ENCODE measurements around the gene GSG1. TPM values are rescaled to one million over a fixed set of nuclear protein-coding genes. Genes with fewer than 3 reads are reported as not detected.

Gene GSG1
- total RNA-seq, 1 experiment from 2014 or later = 0.28 TPM

DNA sequence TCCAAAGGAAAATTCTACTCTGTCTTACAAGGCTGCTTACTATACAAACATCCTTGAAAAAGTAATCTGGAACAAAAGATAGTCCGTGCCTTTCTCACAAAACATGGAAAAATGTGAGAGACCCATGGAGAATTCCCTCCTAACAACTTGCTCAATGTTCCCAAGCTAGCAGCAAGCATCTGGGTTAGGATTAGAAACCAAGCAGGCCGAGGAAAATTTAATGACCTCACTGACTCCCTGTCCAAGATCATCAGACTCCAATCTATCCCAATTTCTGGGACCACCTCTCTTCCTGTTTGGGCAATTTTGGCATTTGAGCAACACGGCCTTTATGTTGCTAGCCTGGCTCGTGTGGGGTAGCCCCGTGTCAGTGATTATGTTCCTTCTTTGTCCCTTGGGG lies 18.1 kb upstream of the GSG1 start:
- ChIA-PET CTCF (no interaction called here), POLR2A (no interaction called here)
- TF ChIP-seq IRF2 (CRISPR knock-in tag; IDR thresholded peaks at IDR 0.05; ENCODE audit: borderline replicate concordance, low read depth) (no peak), ESRRA (CRISPR knock-in tag; IDR thresholded peaks at IDR 0.05; ENCODE audit: borderline replicate concordance) (no peak), NFE2L1 (CRISPR knock-in tag; IDR thresholded peaks at IDR 0.05) (no peak), MYBL2 (CRISPR knock-in tag; IDR thresholded peaks at IDR 0.05) (no peak), ZNF416 (CRISPR knock-in tag; IDR thresholded peaks at IDR 0.05) (no peak), ZBTB21 (CRISPR knock-in tag; IDR thresholded peaks at IDR 0.05; ENCODE audit: borderline replicate concordance) (no peak), ZNF423 (CRISPR knock-in tag; IDR thresholded peaks at IDR 0.05) (no peak), ZNF396 (CRISPR knock-in tag; IDR thresholded peaks at IDR 0.05; ENCODE audit: borderline replicate concordance) (no peak), NR1H2 (CRISPR knock-in tag; IDR thresholded peaks at IDR 0.05) (no peak), OVOL2 (CRISPR knock-in tag; IDR thresholded peaks at IDR 0.05; ENCODE audit: borderline replicate concordance) (no peak), GTF2I (CRISPR knock-in tag; conservative IDR thresholded peaks at IDR 0.05) (no peak), NR2C2 (CRISPR knock-in tag; IDR thresholded peaks at IDR 0.05) (no peak)
- TF ChIP-seq, protein P1, sequence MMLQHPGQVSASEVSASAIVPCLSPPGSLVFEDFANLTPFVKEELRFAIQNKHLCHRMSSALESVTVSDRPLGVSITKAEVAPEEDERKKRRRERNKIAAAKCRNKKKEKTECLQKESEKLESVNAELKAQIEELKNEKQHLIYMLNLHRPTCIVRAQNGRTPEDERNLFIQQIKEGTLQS (CRISPR knock-in tag; conservative IDR thresholded peaks at IDR 0.05) = no peak
- TF ChIP-seq, protein P2, sequence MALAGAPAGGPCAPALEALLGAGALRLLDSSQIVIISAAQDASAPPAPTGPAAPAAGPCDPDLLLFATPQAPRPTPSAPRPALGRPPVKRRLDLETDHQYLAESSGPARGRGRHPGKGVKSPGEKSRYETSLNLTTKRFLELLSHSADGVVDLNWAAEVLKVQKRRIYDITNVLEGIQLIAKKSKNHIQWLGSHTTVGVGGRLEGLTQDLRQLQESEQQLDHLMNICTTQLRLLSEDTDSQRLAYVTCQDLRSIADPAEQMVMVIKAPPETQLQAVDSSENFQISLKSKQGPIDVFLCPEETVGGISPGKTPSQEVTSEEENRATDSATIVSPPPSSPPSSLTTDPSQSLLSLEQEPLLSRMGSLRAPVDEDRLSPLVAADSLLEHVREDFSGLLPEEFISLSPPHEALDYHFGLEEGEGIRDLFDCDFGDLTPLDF (CRISPR knock-in tag; IDR thresholded peaks at IDR 0.05) = no peak
- TF ChIP-seq, protein P3, sequence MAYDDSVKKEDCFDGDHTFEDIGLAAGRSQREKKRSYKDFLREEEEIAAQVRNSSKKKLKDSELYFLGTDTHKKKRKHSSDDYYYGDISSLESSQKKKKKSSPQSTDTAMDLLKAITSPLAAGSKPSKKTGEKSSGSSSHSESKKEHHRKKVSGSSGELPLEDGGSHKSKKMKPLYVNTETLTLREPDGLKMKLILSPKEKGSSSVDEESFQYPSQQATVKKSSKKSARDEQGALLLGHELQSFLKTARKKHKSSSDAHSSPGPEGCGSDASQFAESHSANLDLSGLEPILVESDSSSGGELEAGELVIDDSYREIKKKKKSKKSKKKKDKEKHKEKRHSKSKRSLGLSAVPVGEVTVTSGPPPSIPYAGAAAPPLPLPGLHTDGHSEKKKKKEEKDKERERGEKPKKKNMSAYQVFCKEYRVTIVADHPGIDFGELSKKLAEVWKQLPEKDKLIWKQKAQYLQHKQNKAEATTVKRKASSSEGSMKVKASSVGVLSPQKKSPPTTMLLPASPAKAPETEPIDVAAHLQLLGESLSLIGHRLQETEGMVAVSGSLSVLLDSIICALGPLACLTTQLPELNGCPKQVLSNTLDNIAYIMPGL (CRISPR knock-in tag; IDR thresholded peaks at IDR 0.05) = no peak
- TF ChIP-seq, protein P4, sequence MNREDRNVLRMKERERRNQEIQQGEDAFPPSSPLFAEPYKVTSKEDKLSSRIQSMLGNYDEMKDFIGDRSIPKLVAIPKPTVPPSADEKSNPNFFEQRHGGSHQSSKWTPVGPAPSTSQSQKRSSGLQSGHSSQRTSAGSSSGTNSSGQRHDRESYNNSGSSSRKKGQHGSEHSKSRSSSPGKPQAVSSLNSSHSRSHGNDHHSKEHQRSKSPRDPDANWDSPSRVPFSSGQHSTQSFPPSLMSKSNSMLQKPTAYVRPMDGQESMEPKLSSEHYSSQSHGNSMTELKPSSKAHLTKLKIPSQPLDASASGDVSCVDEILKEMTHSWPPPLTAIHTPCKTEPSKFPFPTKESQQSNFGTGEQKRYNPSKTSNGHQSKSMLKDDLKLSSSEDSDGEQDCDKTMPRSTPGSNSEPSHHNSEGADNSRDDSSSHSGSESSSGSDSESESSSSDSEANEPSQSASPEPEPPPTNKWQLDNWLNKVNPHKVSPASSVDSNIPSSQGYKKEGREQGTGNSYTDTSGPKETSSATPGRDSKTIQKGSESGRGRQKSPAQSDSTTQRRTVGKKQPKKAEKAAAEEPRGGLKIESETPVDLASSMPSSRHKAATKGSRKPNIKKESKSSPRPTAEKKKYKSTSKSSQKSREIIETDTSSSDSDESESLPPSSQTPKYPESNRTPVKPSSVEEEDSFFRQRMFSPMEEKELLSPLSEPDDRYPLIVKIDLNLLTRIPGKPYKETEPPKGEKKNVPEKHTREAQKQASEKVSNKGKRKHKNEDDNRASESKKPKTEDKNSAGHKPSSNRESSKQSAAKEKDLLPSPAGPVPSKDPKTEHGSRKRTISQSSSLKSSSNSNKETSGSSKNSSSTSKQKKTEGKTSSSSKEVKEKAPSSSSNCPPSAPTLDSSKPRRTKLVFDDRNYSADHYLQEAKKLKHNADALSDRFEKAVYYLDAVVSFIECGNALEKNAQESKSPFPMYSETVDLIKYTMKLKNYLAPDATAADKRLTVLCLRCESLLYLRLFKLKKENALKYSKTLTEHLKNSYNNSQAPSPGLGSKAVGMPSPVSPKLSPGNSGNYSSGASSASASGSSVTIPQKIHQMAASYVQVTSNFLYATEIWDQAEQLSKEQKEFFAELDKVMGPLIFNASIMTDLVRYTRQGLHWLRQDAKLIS (CRISPR knock-in tag; IDR thresholded peaks at IDR 0.05; ENCODE audit: borderline replicate concordance) = no peak
- TF ChIP-seq, protein P5, sequence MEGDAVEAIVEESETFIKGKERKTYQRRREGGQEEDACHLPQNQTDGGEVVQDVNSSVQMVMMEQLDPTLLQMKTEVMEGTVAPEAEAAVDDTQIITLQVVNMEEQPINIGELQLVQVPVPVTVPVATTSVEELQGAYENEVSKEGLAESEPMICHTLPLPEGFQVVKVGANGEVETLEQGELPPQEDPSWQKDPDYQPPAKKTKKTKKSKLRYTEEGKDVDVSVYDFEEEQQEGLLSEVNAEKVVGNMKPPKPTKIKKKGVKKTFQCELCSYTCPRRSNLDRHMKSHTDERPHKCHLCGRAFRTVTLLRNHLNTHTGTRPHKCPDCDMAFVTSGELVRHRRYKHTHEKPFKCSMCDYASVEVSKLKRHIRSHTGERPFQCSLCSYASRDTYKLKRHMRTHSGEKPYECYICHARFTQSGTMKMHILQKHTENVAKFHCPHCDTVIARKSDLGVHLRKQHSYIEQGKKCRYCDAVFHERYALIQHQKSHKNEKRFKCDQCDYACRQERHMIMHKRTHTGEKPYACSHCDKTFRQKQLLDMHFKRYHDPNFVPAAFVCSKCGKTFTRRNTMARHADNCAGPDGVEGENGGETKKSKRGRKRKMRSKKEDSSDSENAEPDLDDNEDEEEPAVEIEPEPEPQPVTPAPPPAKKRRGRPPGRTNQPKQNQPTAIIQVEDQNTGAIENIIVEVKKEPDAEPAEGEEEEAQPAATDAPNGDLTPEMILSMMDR (IDR thresholded peaks at IDR 0.05) = no peak
- TF ChIP-seq, protein P6, sequence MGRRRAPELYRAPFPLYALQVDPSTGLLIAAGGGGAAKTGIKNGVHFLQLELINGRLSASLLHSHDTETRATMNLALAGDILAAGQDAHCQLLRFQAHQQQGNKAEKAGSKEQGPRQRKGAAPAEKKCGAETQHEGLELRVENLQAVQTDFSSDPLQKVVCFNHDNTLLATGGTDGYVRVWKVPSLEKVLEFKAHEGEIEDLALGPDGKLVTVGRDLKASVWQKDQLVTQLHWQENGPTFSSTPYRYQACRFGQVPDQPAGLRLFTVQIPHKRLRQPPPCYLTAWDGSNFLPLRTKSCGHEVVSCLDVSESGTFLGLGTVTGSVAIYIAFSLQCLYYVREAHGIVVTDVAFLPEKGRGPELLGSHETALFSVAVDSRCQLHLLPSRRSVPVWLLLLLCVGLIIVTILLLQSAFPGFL (CRISPR knock-in tag; IDR thresholded peaks at IDR 0.05; ENCODE audit: borderline replicate concordance) = no peak
- DNase-seq (ENCODE audit: low spot score) (no peak), ATAC-seq (no peak)
- Mint-ChIP-seq H3K27ac (no peak overlapping the region), H3K27me3 (ENCODE audit: low read depth) (no peaks in the 10 kb centered on the region), H3K4me3 (no peak overlapping the region), H3K9me3 (no peaks in the 10 kb centered on the region), H3K4me1 (peaks cover 19% of the 10 kb centered on the region), H3K36me3 (no peaks in the 10 kb centered on the region)

Data from WTC11 (cell line).